ENCODE data around the gene CASP10.
"Not testable (repeated sequence)": the region's sequence is repeated elsewhere in the genome, so short reads cannot be mapped to it uniquely, and the experiment has no call there.

DNA sequence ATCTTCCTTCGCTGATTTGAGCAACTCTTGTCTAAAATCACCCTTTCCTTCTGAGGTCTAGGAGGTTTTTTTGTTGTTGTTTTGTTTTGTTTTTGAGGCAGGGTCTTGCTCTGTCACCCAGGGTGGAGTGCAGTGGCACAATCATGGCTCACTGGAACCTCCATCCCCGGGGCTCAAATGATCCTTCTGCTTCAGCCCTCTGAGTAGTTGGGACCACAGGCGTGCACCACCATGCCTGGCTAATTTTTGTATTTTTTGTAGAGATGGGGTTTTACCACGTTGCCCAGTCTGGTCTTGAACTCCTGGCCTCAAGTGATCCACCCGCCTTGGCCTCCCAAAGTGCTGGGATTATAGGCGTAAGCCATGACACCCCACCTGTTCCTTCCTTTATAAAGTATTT, 1.3 kb downstream of the CASP10 start:
- TF ChIP-seq, protein P1, sequence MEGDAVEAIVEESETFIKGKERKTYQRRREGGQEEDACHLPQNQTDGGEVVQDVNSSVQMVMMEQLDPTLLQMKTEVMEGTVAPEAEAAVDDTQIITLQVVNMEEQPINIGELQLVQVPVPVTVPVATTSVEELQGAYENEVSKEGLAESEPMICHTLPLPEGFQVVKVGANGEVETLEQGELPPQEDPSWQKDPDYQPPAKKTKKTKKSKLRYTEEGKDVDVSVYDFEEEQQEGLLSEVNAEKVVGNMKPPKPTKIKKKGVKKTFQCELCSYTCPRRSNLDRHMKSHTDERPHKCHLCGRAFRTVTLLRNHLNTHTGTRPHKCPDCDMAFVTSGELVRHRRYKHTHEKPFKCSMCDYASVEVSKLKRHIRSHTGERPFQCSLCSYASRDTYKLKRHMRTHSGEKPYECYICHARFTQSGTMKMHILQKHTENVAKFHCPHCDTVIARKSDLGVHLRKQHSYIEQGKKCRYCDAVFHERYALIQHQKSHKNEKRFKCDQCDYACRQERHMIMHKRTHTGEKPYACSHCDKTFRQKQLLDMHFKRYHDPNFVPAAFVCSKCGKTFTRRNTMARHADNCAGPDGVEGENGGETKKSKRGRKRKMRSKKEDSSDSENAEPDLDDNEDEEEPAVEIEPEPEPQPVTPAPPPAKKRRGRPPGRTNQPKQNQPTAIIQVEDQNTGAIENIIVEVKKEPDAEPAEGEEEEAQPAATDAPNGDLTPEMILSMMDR (IDR thresholded peaks at IDR 0.05): not testable (repeated sequence)
- not testable (repeated sequence) for TF ChIP-seq POLR2A (IDR thresholded peaks at IDR 0.05)
